Vagina (tissue), 2 donors: ENCODE measurements around the gene URB1.

Source experiments
- CTCF ChIP-seq, 3 experiments: fragments of 450-650 bp in 2 of 3; fragments of 200-600 bp in 1 of 3; sonication (generic) in 1 of 3; IDR thresholded peaks; one replicate each; pipeline ENCODE4 v1.5.1; 2017 to 2019; ENCODE audit warnings: antibody characterized with exemption in 3 of 3, mild to moderate bottlenecking in 2 of 3, moderate library complexity in 2 of 3
- POLR2A ChIP-seq, 2 donors: fragments of 450-650 bp; IDR thresholded peaks; one replicate each; pipeline ENCODE4 v1.6.1; 2017; ENCODE audit warnings: antibody characterized with exemption in 2 of 2, mild to moderate bottlenecking in 2 of 2, moderate library complexity in 2 of 2
- POLR2AphosphoS5 ChIP-seq, 2 donors: sonication (generic); formaldehyde crosslinking; IDR thresholded peaks; one replicate each; pipeline ENCODE4 v1.9.0; 2017; ENCODE audit warnings: antibody characterized with exemption in 2 of 2, mild to moderate bottlenecking in 2 of 2, low read depth in 1 of 2; ENCODE audit not compliant: insufficient read depth in 1 of 2

DNA sequence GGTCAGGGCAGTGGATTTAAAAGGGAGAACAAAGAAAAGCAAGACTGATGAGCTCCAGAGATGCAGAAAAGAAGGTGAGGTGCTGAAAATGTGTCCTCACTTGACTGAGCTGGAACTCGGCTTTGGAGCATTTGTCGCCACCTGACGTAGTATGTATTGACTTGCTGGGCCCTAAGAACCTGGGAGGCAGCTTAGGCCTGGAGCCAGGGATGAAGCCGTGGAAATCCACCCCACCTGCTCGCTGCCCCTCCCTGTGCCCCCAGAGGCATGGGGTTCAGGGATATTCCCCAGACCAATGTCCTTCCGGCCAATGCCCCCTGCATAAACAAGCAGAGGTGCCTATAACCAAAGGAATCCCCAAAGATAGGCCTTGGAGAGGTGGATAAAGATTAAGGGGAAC, 79.8 kb downstream of the URB1 start:
- no peak for TF ChIP-seq POLR2A (IDR thresholded peaks at IDR 0.05)
- TF ChIP-seq CTCF (IDR thresholded peaks at IDR 0.05), result no peak
- no peak for TF ChIP-seq POLR2AphosphoS5 (IDR thresholded peaks at IDR 0.05; ENCODE audit: insufficient read depth in 1 of 2, low read depth in 1 of 2)
